PC-9 (cell line): ENCODE results near the gene SPRR1A. TPM values are rescaled to one million over a fixed set of nuclear protein-coding genes. Genes with fewer than 3 reads are reported as not detected.

Experiments used
- BruUV-seq: library from RNA; stranded (reverse); fragments of 400-500 nt; replicated peaks from 2 replicates; lab custom pipeline; 2021; lab: Mats Ljungman, UMichigan
- CTCF ChIA-PET: fragments of 300-600 bp; sonication (Branson Sonifier 250); formaldehyde crosslinking; loops from one replicate; lab custom pipeline; 2022; ENCODE audit warnings: antibody characterized with exemption; lab: Charles Lee
- POLR2A ChIA-PET: fragments of 300-600 bp; sonication (Branson Sonifier 250); formaldehyde crosslinking; loops from one replicate; lab custom pipeline; 2022; ENCODE audit warnings: antibody characterized with exemption; ENCODE audit not compliant: unreplicated experiment; lab: Charles Lee
- DNase-seq, 2 experiments: peaks; one replicate each; pipeline versions ENCODE4 v3.0.0 to v3.0.0-alpha.2; 2015 to 2022; ENCODE audit warnings: mixed read lengths in 1 of 2
- H2AFZ ChIP-seq: fragments of 200-600 bp; sonication (generic); 2 replicates; pipeline ENCODE4 v1.8.1; 2017; ENCODE audit warnings: antibody characterized with exemption
- H3F3A ChIP-seq: fragments of 200-600 bp; sonication (generic); 2 replicates; pipeline ENCODE4 v1.8.1; 2017; ENCODE audit warnings: antibody characterized with exemption, mild to moderate bottlenecking, low read depth; ENCODE audit not compliant: insufficient read depth
- H3K27ac ChIP-seq: fragments of 200-600 bp; sonication (generic); 2 replicates; pipeline ENCODE4 v1.6.1; 2016; ENCODE audit warnings: mixed run types
- H3K27me3 ChIP-seq: fragments of 200-600 bp; sonication (generic); 2 replicates; pipeline ENCODE4 v1.6.1; 2016; ENCODE audit warnings: low read depth, mixed run types; ENCODE audit not compliant: insufficient read depth
- H3K36me3 ChIP-seq: fragments of 200-600 bp; sonication (generic); 2 replicates; pipeline ENCODE4 v1.6.1; 2016; ENCODE audit warnings: low read depth, mixed run types
- H3K4me1 ChIP-seq: fragments of 200-600 bp; sonication (generic); replicated peaks from 2 replicates; pipeline ENCODE4 v1.6.1; 2016; ENCODE audit warnings: mixed run types; ENCODE audit not compliant: insufficient read depth
- H3K4me2 ChIP-seq: fragments of 200-600 bp; sonication (generic); 2 replicates; pipeline ENCODE4 v1.6.1; 2017; ENCODE audit warnings: mixed run types
- H3K4me3 ChIP-seq: fragments of 200-600 bp; sonication (generic); 2 replicates; pipeline ENCODE4 v1.6.1; 2016; ENCODE audit warnings: mixed run types
- H3K79me2 ChIP-seq: fragments of 200-600 bp; sonication (generic); 2 replicates; pipeline ENCODE4 v1.6.1; 2017; ENCODE audit warnings: low read depth, mixed run types
- H3K9me2 ChIP-seq: fragments of 200-600 bp; sonication (generic); 2 replicates; pipeline ENCODE4 v1.8.1; 2017; ENCODE audit warnings: mild to moderate bottlenecking; ENCODE audit not compliant: insufficient read depth
- H3K9me3 ChIP-seq: fragments of 200-600 bp; sonication (generic); 2 replicates; pipeline ENCODE4 v1.8.1; 2016; ENCODE audit warnings: low read depth; ENCODE audit not compliant: insufficient read depth
- H4K20me1 ChIP-seq: fragments of 200-600 bp; sonication (generic); 2 replicates; pipeline ENCODE4 v1.8.1; 2017; ENCODE audit not compliant: insufficient read depth
- EZH2 ChIP-seq: fragments of 200-600 bp; sonication (generic); IDR thresholded peaks from 2 replicates; pipeline ENCODE4 v1.8.0; 2017; ENCODE audit warnings: antibody characterized with exemption, low read depth
- intact Hi-C: fragments of 100-400 bp; cut with micrococcal nuclease; formaldehyde crosslinking; loops from one replicate; pipeline ENCODE4 v1.10.0; 2022; ENCODE audit not compliant: unreplicated experiment
- total RNA-seq: library from RNA; stranded (reverse); gene quantifications from 2 replicates; pipeline ENCODE4 v1.2.3, GENCODE V29; 2021
- TF ChIP-seq, protein P1 (sequence below): fragments of 200-600 bp; sonication (generic); conservative IDR thresholded peaks from 2 replicates; pipeline ENCODE4 v1.6.1; 2017; ENCODE audit warnings: mixed run types, antibody characterized with exemption, mild to moderate bottlenecking, moderate library complexity

SPRR1A gene
- total RNA-seq, 1 experiment from 2014 or later: not detected

DNA sequence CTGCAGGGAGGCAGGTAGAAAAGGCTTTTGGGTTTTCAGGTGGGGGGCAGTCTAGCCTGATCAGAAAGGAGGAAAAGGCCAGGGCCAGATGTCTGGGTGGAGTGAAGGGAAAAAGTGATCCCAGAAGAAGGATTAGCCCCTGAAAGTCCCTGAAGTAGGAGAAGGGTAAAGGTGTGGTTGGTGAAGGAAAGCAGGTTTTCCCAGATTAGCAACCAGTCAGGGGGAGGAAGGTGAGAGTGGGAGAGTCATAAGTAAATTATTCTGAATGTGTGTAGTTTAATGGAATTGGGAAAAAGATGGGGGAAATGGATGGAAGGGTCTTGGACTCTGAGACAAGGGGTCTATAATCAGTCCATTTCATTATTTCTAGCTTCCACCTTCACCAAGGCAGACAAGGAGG lies 647 bp upstream of the SPRR1A start:
- ChIA-PET POLR2A (interaction anchor here (0.6 kb wide), 1 partner anchor 31 kb away, joined by 3 read pairs; no protein-coding TSS in a partner anchor), CTCF (no interaction called here)
- no peaks in the 10 kb centered on the region for H3K27me3 ChIP-seq
- no peaks in the 10 kb centered on the region for H3K79me2 ChIP-seq
- intact Hi-C loops: loop anchor here (5.0 kb wide), 1 partner anchor 76 kb away; the partner anchor contains the start of gene IVL
- H2AFZ ChIP-seq: no peak overlapping the region
- no peak for TF ChIP-seq EZH2
- TF ChIP-seq, protein P1, sequence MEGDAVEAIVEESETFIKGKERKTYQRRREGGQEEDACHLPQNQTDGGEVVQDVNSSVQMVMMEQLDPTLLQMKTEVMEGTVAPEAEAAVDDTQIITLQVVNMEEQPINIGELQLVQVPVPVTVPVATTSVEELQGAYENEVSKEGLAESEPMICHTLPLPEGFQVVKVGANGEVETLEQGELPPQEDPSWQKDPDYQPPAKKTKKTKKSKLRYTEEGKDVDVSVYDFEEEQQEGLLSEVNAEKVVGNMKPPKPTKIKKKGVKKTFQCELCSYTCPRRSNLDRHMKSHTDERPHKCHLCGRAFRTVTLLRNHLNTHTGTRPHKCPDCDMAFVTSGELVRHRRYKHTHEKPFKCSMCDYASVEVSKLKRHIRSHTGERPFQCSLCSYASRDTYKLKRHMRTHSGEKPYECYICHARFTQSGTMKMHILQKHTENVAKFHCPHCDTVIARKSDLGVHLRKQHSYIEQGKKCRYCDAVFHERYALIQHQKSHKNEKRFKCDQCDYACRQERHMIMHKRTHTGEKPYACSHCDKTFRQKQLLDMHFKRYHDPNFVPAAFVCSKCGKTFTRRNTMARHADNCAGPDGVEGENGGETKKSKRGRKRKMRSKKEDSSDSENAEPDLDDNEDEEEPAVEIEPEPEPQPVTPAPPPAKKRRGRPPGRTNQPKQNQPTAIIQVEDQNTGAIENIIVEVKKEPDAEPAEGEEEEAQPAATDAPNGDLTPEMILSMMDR: no peak
- H3K4me2 ChIP-seq: peak overlapping the region; percentile 66
- H3K36me3 ChIP-seq: no peaks in the 10 kb centered on the region
- no peaks in the 10 kb centered on the region for H3K9me2 ChIP-seq
- H4K20me1 ChIP-seq: no peaks in the 10 kb centered on the region
- H3K4me1 ChIP-seq: peaks cover 32% of the 10 kb centered on the region
- peak; percentile 6 to 75 for DNase-seq
- no peaks in the 10 kb centered on the region for H3K9me3 ChIP-seq
- no TSS peak for BruUV-seq
- H3F3A ChIP-seq: peaks cover 3% of the 10 kb centered on the region; the same call in 1 of the 2 replicates
- H3K4me3 ChIP-seq: peak overlapping the region; percentile 23; the same call in 1 of the 2 replicates
- H3K27ac ChIP-seq: peak overlapping the region; percentile 76

DNA sequence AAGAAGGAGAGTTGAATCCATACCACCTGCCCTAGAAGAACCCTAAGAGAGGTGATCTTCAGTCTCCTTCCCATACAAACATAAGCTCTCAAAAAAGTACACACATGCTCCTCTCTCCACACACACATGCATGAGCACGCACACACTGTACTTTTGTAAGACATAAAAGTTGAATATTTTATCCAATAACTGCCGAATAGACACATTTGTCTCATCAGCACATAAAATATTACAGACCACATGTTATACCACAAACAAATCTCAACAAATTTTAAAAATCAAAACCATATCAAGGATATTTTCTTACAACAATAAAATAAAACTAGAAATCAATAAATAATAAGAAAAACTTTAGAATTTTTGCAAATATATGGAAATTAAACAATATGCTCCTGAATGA lies 2.7 kb downstream of the SPRR1A start:
- TF ChIP-seq EZH2: no peak
- TF ChIP-seq, protein P1: no peak
- no peak for DNase-seq
- H2AFZ ChIP-seq: no peak overlapping the region
- H3F3A ChIP-seq: peaks cover 3% of the 10 kb centered on the region; the same call in 1 of the 2 replicates
- H3K4me1 ChIP-seq: peaks cover 32% of the 10 kb centered on the region
- H3K4me3 ChIP-seq: no peak overlapping the region
- no peaks in the 10 kb centered on the region for H3K27me3 ChIP-seq
- no peaks in the 10 kb centered on the region for H3K9me2 ChIP-seq
- no peaks in the 10 kb centered on the region for H4K20me1 ChIP-seq
- ChIA-PET POLR2A (no interaction called here), CTCF (no interaction called here)
- intact Hi-C loops: no loop called here
- H3K4me2 ChIP-seq: no peak overlapping the region
- H3K36me3 ChIP-seq: no peaks in the 10 kb centered on the region
- no peaks in the 10 kb centered on the region for H3K79me2 ChIP-seq
- no TSS peak for BruUV-seq
- no peak overlapping the region for H3K27ac ChIP-seq
- H3K9me3 ChIP-seq: no peaks in the 10 kb centered on the region

DNA sequence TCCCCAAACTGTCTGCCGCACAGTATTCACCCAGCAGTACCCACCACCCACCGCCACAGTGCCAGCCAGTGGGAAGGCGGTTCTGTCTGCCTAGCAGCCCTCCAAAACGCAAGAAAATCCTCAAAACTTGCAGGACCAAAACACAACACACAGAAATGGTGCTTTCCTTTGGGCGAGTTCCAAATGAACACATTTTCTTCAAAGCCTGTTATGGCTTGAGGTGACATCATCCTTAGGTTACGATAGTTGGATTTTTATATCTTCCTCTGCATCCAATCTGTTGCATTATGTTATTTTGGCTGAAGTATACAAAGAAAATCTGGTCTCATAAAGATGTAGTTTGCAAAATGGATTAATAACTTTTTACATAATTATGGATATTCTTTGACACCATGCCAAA lies 9.3 kb downstream of the SPRR1A start:
- Histone ChIP-seq H3F3A (no peaks in the 10 kb centered on the region), H3K4me1 (no peaks in the 10 kb centered on the region), H3K9me2 (no peaks in the 10 kb centered on the region), H3K4me2 (no peak overlapping the region), H3K4me3 (no peak overlapping the region), H3K79me2 (no peaks in the 10 kb centered on the region), H3K27ac (no peak overlapping the region), H2AFZ (no peak overlapping the region), H3K36me3 (no peaks in the 10 kb centered on the region), H4K20me1 (no peaks in the 10 kb centered on the region), H3K9me3 (no peaks in the 10 kb centered on the region), H3K27me3 (no peaks in the 10 kb centered on the region)
- BruUV-seq: no TSS peak
- POLR2A ChIA-PET: no interaction called here
- intact Hi-C loops: no loop called here
- CTCF ChIA-PET: no interaction called here
- DNase-seq: no peak
- TF ChIP-seq, protein P1: no peak
- no peak for TF ChIP-seq EZH2
